ENCODE results near the gene PRG2.

PRG2 gene

GRCh38 chr11:57402188-57403002, 11.9 kb upstream of the PRG2 start:
- TF ChIP-seq, protein P1, sequence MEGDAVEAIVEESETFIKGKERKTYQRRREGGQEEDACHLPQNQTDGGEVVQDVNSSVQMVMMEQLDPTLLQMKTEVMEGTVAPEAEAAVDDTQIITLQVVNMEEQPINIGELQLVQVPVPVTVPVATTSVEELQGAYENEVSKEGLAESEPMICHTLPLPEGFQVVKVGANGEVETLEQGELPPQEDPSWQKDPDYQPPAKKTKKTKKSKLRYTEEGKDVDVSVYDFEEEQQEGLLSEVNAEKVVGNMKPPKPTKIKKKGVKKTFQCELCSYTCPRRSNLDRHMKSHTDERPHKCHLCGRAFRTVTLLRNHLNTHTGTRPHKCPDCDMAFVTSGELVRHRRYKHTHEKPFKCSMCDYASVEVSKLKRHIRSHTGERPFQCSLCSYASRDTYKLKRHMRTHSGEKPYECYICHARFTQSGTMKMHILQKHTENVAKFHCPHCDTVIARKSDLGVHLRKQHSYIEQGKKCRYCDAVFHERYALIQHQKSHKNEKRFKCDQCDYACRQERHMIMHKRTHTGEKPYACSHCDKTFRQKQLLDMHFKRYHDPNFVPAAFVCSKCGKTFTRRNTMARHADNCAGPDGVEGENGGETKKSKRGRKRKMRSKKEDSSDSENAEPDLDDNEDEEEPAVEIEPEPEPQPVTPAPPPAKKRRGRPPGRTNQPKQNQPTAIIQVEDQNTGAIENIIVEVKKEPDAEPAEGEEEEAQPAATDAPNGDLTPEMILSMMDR (conservative IDR thresholded peaks at IDR 0.05), result no peak
- TF ChIP-seq ZFX (IDR thresholded peaks at IDR 0.05), result no peak
- no peak overlapping the region for H3K27ac ChIP-seq

DNA sequence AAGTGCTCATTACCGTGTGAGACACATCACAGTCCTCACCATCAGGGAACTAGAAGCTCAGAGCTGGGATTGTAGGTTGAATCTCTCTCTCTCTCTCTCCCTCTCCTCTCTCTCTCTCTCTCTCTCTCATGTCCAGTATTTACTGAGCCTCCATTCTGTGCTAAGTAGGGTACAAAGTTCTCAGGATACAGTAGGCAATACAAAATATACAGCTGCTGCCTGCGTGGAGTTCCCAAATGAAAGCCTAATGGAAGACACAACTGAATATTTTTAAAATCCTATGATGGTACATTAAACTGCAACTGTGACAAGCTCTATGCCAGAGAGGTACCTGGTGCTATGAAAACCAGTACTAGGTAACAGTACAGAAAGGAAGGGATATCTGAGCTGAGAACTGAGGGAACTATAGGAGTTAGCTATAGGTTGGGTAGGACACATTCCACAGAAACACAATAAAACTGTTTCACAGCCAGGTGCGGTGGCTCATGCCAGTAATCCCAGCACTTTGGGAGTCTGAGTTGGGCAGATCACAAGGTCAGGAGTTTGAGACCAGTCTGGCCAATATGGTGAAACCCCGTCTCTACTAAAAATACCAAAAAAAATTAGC, 9.6 kb upstream of the PRG2 start:
- TF ChIP-seq, protein P1 (conservative IDR thresholded peaks at IDR 0.05), result no peak
- TF ChIP-seq ZFX (IDR thresholded peaks at IDR 0.05), result no peak
- no peak overlapping the region for H3K27ac ChIP-seq

DNA sequence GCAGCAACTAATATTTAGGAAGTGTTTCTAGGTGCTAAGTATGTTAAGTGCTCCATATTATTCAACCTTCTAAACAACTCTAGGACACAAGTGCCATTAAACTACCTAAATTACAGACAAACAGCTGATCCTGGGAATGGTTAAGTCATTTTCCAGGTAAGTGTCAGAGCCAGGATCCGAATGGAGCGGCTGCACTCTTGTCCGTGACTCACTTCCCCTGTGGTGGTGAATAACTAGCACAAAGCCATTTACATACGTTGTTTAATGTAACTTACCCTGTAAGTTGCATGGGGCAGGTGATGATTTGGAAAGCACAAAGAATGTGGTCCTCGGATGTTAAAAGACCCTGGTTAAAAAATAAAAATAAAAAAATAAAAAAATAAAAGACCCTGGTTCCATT, 8.8 kb upstream of the PRG2 start:
- no peak overlapping the region for H3K27ac ChIP-seq
- no peak for TF ChIP-seq ZFX (IDR thresholded peaks at IDR 0.05)
- TF ChIP-seq, protein P1 (conservative IDR thresholded peaks at IDR 0.05), result no peak

- no peak overlapping the region for H3K27ac ChIP-seq
- TF ChIP-seq, protein P1 (conservative IDR thresholded peaks at IDR 0.05), result no peak
- TF ChIP-seq ZFX (IDR thresholded peaks at IDR 0.05), result no peak
Measured at GRCh38 chr11:57397394-57397990, 7.0 kb upstream of the PRG2 start.

- no peak for TF ChIP-seq ZFX (IDR thresholded peaks at IDR 0.05)
- TF ChIP-seq, protein P1 (conservative IDR thresholded peaks at IDR 0.05), result no peak
- no peak overlapping the region for H3K27ac ChIP-seq
Measured at GRCh38 chr11:57396744-57397143, 6.3 kb upstream of the PRG2 start.

- TF ChIP-seq, protein P1 (conservative IDR thresholded peaks at IDR 0.05), result no peak
- TF ChIP-seq ZFX (IDR thresholded peaks at IDR 0.05), result no peak
Measured at GRCh38 chr11:57395905-57396623, 5.6 kb upstream of the PRG2 start.

More at GRCh38 chr11:57395905-57396623, 5.6 kb upstream of the PRG2 start:
- no peak overlapping the region for H3K27ac ChIP-seq

Measured in C4-2B (cell line).